HG03159 (cell line): ENCODE results near the gene CCDC92B.
"Not testable (repeated sequence)": the region's sequence is repeated elsewhere in the genome, so short reads cannot be mapped to it uniquely, and the experiment has no call there.

ENCODE experiments used
- ATAC-seq: cut with Tn5 transposase; IDR thresholded peaks from one replicate; pipeline ENCODE4 v1.9.1; 2021; ENCODE audit warnings: mild to moderate bottlenecking, moderate library complexity; ENCODE audit not compliant: unreplicated experiment

Gene CCDC92B

GRCh38 chr17:2691069-2691871 is 58.2 kb downstream of the CCDC92B start:
- no peak for ATAC-seq

- no peak for ATAC-seq
These were observed 59.0 kb downstream of the CCDC92B start for GRCh38 chr17:2690165-2691068.

- ATAC-seq: no peak
These were observed 59.9 kb downstream of the CCDC92B start for GRCh38 chr17:2689411-2690164.

GRCh38 chr17:2688351-2689342 is 60.8 kb downstream of the CCDC92B start:
- ATAC-seq: no peak

- ATAC-seq: no peak
These were observed 62.4 kb downstream of the CCDC92B start for GRCh38 chr17:2687074-2687418.

GRCh38 chr17:2685696-2686095 is 63.8 kb downstream of the CCDC92B start:
- no peak for ATAC-seq

GRCh38 chr17:2684549-2684948 is 64.9 kb downstream of the CCDC92B start:
- no peak for ATAC-seq

- no peak for ATAC-seq
These were observed 65.5 kb downstream of the CCDC92B start for GRCh38 chr17:2683912-2684311.

- ATAC-seq: no peak
These were observed 67.1 kb downstream of the CCDC92B start for GRCh38 chr17:2682176-2682938.

- ATAC-seq: no peak
These were observed 67.8 kb downstream of the CCDC92B start for GRCh38 chr17:2681650-2682049.

GRCh38 chr17:2680961-2681360 is 68.5 kb downstream of the CCDC92B start:
- ATAC-seq: no peak

- ATAC-seq: not testable (repeated sequence)
These were observed 70.2 kb downstream of the CCDC92B start for GRCh38 chr17:2679247-2679646.
